ENCODE measurements around the gene MAOA.

- no peak for TF ChIP-seq CTCF (IDR thresholded peaks at IDR 0.05)
- no peak for TF ChIP-seq POLR2A (IDR thresholded peaks at IDR 0.05)
Observed at GRCh38 chrX:43785930-43786591, 130.0 kb downstream of the MAOA start.

All from right lobe of liver (tissue), 4 donors.